ENCODE measurements around the gene KRT1.

KRT1 gene

GRCh38 chr12:52698651-52699340, 18.6 kb upstream of the KRT1 start:
- no peak for DNase-seq (ENCODE audit: low spot score)

GRCh38 chr12:52697058-52697582, 16.9 kb upstream of the KRT1 start:
- no peak for DNase-seq (ENCODE audit: low spot score)

- no peak for DNase-seq (ENCODE audit: low spot score)
Measured at GRCh38 chr12:52696588-52696987, 16.4 kb upstream of the KRT1 start.

- no peak for DNase-seq (ENCODE audit: low spot score)
Measured at GRCh38 chr12:52695039-52695438, 14.8 kb upstream of the KRT1 start.

- no peak for DNase-seq (ENCODE audit: low spot score)
Measured at GRCh38 chr12:52694151-52694550, 13.9 kb upstream of the KRT1 start.

GRCh38 chr12:52693261-52693660, 13.1 kb upstream of the KRT1 start:
- DNase-seq (ENCODE audit: low spot score): no peak

GRCh38 chr12:52692254-52692653, 12.0 kb upstream of the KRT1 start:
- no peak for DNase-seq (ENCODE audit: low spot score)

GRCh38 chr12:52691841-52692150, 11.6 kb upstream of the KRT1 start:
- DNase-seq (ENCODE audit: low spot score): no peak

- no peak for DNase-seq (ENCODE audit: low spot score)
Measured at GRCh38 chr12:52691076-52691840, 11.1 kb upstream of the KRT1 start.

GRCh38 chr12:52690351-52691075, 10.3 kb upstream of the KRT1 start:
- DNase-seq (ENCODE audit: low spot score): no peak

- no peak for DNase-seq (ENCODE audit: low spot score)
Measured at GRCh38 chr12:52689936-52690335, 9.7 kb upstream of the KRT1 start.

GRCh38 chr12:52689239-52689638, 9.0 kb upstream of the KRT1 start:
- DNase-seq (ENCODE audit: low spot score): no peak

- no peak for DNase-seq (ENCODE audit: low spot score)
Measured at GRCh38 chr12:52688481-52688880, 8.3 kb upstream of the KRT1 start.

GRCh38 chr12:52687497-52688385, 7.5 kb upstream of the KRT1 start:
- DNase-seq (ENCODE audit: low spot score): no peak

- no peak for DNase-seq (ENCODE audit: low spot score)
Measured at GRCh38 chr12:52686756-52687487, 6.7 kb upstream of the KRT1 start.

- no peak for DNase-seq (ENCODE audit: low spot score)
Measured at GRCh38 chr12:52686063-52686462, 5.9 kb upstream of the KRT1 start.

GRCh38 chr12:52685406-52685890, 5.2 kb upstream of the KRT1 start:
- DNase-seq (ENCODE audit: low spot score): no peak

- DNase-seq (ENCODE audit: low spot score): no peak
Measured at GRCh38 chr12:52684431-52684830, 4.2 kb upstream of the KRT1 start.

GRCh38 chr12:52683575-52684300, 3.5 kb upstream of the KRT1 start:
- no peak for DNase-seq (ENCODE audit: low spot score)

- DNase-seq (ENCODE audit: low spot score): no peak
Measured at GRCh38 chr12:52682938-52683574, 2.8 kb upstream of the KRT1 start.

Data from RKO (cell line).